ENCODE measurements around the gene ACKR1.

GRCh38 chr1:159177272-159177907 is 27.3 kb upstream of the ACKR1 start:
- TF ChIP-seq EP300 (IDR thresholded peaks at IDR 0.05) = no peak
- TF ChIP-seq POLR2AphosphoS5 (IDR thresholded peaks at IDR 0.05) = no peak

Measured in sigmoid colon (tissue), 4 donors.